GM18873 (cell line): ENCODE measurements around the gene OPN1MW3.
"Not testable (repeated sequence)": the region's sequence is repeated elsewhere in the genome, so short reads cannot be mapped to it uniquely, and the experiment has no call there.

Experiments used
- ATAC-seq: cut with Tn5 transposase; IDR thresholded peaks from one replicate; pipeline ENCODE4 v1.9.1; 2021; ENCODE audit warnings: mild to moderate bottlenecking, moderate library complexity, moderate number of reproducible peaks; ENCODE audit not compliant: unreplicated experiment, low FRiP score

OPN1MW3 gene

DNA sequence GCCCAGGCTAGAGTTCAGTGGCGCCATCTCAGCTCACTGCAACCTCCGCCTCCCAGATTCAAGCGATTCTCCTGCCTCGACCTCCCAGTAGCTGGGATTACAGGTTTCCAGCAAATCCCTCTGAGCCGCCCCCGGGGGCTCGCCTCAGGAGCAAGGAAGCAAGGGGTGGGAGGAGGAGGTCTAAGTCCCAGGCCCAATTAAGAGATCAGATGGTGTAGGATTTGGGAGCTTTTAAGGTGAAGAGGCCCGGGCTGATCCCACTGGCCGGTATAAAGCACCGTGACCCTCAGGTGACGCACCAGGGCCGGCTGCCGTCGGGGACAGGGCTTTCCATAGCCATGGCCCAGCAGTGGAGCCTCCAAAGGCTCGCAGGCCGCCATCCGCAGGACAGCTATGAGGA is at the start of gene OPN1MW3:
TSS of gene OPN1MW3 (plus strand) at position 301 of the 400 bp plus-strand sequence. CDS start at position 339, 38 bp downstream.
- not testable (repeated sequence) for ATAC-seq

DNA sequence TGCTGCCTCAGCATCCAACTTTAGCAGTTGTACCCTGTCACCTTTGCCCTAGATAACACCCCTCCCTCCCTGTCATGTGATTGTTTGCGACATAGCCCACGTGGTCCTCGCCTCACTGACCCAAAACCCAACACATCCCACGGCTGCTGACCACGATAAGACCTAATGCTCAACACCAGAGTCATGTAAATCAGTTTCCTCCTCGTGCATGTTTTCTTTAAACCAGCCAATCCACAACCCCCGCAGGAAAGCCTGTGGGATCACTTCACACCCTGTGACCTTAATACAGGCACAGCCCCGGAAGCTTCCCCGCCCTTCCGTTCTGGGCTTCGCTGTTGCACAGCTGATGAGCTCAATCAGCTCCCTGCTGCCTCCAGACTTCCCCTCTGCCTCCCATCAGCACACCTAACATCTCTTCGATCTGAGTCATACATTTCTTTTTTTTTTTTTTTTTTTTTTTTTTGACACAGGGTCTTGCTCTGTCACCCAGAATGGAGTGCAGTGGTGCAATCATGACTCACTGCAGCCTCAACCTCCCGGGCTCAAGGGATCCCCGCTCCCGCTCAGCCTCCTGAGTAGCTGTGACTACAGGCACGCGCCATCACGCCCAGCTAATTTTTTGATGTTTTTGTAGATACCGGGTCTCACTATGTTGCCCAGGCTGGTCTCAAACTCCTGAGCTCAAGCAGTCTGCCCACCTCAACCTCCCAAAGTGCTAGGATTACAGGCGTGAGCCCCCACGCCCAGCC is 47.5 kb upstream of the OPN1MW3 start:
- ATAC-seq = not testable (repeated sequence)

DNA sequence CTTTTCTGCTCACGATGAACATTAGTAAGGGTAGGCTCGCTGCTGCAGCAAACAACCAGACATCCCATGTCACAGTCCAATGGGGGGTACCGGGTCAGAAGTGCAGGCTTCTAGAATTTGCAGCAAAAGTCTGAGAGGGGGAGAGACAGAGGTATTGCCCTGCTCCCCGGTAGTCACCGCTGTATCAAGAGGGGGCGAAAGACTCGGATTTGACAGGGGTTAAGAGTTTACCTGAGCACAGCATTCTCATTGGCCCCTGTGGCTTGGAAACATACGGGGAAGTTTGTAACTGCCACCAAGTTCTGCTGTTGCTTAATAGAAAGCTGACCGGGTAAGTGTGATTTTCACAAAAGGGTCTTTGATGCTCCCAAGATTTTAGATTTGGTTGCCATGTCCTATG is 46.3 kb upstream of the OPN1MW3 start:
- not testable (repeated sequence) for ATAC-seq

DNA sequence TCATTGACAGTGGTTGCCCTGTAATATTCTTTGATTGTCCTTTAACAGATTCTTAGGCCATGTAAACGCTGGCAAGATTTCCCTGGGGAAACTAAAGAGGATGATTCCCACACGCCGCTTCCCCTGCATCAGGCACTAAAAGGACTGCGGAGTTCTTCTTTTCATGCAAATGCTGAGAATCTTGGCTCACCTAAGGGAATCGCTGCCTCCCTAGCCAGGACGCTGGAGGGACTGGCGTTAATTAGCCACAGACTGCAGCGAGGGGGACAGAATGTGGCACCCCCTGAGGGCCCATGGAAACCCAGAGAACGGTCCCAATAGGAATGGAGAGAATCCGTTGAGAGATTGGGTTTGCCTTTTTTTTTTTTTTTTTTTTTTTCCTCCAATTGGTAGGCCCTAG is 45.9 kb upstream of the OPN1MW3 start:
- not testable (repeated sequence) for ATAC-seq

DNA sequence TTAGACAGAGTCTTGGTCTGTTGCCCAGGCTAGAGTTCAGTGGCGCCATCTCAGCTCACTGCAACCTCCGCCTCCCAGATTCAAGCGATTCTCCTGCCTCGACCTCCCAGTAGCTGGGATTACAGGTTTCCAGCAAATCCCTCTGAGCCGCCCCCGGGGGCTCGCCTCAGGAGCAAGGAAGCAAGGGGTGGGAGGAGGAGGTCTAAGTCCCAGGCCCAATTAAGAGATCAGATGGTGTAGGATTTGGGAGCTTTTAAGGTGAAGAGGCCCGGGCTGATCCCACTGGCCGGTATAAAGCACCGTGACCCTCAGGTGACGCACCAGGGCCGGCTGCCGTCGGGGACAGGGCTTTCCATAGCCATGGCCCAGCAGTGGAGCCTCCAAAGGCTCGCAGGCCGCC is 37.9 kb upstream of the OPN1MW3 start, which contains the start of gene OPN1MW2:
TSS of gene OPN1MW2 (plus strand) at position 301 of the 400 bp plus-strand sequence. CDS start at position 361, 60 bp downstream.
- ATAC-seq = not testable (repeated sequence)

DNA sequence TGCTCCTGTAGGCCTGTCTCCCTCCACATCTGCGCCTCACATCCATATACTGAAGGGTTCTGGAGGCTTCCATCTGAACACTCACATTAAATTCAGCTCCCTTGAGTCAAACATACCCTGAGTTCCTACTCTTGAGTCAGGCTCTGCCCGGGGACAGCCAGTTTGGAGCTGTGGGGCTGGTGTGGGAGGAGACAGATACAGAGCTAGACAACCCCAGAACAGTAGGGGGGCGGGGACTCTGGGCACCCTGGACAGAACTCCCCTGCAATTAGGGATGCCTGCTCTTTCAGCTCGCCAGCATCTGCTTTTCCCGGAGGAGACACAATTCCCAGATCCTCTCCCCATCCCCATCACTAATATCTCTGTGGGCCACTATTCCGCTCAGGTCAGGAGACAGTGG is 32.1 kb upstream of the OPN1MW3 start:
- ATAC-seq = not testable (repeated sequence)

DNA sequence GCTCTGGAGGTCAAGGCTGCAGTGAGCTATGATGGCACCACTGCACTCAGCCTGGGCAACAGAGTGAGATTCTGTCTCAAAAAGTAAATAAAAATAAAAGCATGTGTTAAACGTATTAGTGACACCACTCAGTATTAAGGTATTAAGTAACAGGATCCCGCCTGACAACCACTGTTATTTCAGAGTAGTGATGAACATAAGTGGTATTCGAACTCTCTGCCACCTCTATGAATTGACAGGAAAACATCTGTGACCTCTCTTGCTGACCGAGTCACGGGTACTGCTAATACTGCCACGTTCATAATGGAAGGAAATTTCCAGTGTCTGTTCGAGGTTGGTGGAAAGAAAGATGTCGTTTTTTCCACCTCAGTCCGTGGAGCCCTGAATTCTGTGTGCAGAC is 30.7 kb upstream of the OPN1MW3 start:
- not testable (repeated sequence) for ATAC-seq

DNA sequence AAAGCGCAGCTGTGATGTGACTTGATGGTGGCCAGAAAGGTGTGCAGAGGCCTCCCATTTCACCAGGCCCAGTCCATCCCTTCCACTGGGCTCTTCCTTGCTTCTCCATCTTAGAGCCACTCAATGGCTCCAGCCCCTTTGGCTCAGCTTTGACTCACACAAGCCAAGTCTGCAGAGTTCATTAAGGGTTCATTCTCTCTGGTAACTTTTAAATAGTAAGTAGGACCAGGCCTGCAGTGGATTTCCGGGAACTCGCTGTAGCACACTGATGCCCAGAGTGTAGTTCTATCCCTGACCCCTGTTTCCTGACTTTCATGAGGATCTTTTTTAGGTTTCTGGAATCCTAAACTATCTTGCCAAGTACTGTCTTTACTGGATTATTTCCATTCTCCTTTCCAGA is 25.9 kb upstream of the OPN1MW3 start:
- not testable (repeated sequence) for ATAC-seq

DNA sequence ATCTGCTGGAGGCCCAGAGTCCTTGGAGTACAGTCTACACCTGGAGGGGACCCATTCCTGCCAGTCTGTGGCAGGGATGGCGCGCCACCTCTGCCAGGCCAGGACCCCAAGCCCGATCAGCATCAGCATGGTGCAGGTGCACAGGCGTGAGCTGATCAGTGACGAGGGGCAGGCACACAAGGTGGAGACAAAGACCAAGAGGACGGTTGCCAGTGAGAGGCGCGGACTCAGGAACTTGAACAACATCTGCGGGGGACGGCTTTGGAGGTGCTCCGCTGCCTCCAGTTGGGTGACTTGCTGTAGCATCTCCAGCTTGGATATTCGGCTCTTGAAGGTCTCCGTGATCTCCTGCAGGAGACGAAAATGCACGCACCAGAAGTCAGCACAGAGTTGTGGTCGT is 23.8 kb upstream of the OPN1MW3 start:
- not testable (repeated sequence) for ATAC-seq

DNA sequence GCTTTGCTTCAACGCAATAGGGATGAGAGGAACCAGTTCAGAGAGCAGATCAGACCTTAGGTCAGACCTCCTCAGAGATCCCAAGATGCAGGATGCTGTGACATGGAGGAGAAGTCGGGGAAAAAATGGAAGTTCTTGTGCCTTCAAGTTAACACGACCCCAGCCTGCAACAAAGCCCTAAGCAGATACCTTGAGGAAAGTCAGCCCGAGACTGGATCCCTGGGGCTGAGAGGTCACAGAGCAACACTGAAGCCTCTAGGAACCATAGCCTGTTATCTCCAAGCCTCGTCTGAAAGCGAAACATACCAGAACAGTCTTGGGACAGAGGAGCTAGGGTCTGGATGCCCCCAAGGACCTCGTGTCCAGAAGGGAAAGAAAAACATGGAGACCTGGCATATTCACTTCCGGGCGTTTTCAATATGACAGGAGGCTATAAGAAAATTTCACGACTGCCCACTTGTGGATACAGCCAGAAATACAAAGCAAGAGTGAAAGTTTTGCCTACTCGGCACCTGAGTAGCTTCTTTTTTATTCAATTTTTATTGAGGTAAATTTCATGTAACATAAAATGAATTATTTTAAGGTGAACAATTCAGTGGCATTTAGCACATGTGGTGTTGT is 18.3 kb upstream of the OPN1MW3 start:
- ATAC-seq = not testable (repeated sequence)

DNA sequence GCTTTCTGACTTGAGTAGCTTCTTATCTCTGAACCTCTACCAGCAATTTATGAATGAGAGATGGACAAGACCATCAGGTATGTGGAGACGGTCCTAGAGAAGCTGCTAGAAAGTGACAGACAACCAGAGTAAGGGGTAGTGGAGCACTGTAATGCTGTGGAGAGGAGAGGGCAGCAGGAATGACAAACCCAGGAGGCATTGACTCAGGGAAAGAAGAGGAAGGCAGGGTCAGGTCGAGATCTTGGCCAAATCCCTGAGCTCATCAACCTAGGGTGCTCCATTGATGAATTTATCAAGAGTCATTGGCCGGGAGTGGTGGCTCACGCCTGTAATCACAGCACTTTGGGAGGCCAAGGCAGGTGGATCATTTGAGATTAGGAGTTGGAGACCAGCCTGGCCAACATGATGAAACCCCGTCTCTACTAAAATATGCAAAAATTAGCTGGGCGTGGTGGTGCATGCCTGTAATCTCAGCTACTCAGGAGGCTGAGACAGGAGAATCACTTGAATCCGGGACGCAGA is 17.3 kb upstream of the OPN1MW3 start:
- not testable (repeated sequence) for ATAC-seq

DNA sequence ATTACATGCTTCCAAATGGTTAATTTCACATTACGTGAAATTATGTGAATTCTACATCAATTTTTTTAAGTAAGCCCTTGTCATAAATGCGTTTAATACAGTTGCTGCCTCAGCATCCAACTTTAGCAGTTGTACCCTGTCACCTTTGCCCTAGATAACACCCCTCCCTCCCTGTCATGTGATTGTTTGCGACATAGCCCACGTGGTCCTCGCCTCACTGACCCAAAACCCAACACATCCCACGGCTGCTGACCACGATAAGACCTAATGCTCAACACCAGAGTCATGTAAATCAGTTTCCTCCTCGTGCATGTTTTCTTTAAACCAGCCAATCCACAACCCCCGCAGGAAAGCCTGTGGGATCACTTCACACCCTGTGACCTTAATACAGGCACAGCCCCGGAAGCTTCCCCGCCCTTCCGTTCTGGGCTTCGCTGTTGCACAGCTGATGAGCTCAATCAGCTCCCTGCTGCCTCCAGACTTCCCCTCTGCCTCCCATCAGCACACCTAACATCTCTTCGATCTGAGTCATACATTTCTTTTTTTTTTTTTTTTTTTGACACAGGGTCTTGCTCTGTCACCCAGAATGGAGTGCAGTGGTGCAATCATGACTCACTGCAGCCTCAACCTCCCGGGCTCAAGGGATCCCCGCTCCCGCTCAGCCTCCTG is 9.9 kb upstream of the OPN1MW3 start:
- ATAC-seq = not testable (repeated sequence)

DNA sequence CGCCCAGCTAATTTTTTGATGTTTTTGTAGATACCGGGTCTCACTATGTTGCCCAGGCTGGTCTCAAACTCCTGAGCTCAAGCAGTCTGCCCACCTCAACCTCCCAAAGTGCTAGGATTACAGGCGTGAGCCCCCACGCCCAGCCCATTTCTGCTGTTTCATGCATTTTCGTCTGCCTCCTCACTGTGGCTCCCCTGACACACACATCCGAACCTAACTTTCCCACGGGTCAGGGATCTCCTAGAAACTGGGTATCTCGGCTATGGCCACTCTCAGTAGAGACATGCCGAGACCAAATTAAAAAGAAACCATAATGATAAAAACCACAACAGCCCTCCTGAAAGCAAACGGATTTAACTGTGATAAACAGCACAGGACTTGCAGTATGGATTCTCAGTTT is 9.3 kb upstream of the OPN1MW3 start:
- ATAC-seq = not testable (repeated sequence)

DNA sequence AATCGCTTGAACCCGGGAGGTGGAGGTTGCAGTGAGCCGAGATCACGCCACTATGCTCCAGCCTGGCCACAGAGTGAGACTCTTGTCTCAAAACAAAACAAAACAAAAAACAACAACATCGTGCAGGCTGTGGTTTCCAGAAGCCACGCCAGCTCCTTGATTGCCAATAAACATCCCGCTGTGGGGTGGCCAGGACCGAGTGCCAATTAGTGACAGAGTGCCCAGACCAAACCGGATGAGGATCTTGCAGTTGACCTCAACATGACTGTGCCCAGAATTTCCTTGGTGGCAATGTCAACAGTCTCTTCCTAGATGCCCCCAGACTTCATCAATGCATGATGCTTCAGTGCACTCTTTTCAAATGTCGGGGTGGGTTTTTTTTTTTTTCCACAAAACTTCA is 1.3 kb downstream of the OPN1MW3 start:
- not testable (repeated sequence) for ATAC-seq

DNA sequence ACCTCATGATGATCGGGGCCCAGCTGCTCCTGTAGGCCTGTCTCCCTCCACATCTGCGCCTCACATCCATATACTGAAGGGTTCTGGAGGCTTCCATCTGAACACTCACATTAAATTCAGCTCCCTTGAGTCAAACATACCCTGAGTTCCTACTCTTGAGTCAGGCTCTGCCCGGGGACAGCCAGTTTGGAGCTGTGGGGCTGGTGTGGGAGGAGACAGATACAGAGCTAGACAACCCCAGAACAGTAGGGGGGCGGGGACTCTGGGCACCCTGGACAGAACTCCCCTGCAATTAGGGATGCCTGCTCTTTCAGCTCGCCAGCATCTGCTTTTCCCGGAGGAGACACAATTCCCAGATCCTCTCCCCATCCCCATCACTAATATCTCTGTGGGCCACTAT is 5.7 kb downstream of the OPN1MW3 start:
- ATAC-seq = not testable (repeated sequence)

DNA sequence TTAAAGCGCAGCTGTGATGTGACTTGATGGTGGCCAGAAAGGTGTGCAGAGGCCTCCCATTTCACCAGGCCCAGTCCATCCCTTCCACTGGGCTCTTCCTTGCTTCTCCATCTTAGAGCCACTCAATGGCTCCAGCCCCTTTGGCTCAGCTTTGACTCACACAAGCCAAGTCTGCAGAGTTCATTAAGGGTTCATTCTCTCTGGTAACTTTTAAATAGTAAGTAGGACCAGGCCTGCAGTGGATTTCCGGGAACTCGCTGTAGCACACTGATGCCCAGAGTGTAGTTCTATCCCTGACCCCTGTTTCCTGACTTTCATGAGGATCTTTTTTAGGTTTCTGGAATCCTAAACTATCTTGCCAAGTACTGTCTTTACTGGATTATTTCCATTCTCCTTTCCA is 11.9 kb downstream of the OPN1MW3 start:
- ATAC-seq = not testable (repeated sequence)

DNA sequence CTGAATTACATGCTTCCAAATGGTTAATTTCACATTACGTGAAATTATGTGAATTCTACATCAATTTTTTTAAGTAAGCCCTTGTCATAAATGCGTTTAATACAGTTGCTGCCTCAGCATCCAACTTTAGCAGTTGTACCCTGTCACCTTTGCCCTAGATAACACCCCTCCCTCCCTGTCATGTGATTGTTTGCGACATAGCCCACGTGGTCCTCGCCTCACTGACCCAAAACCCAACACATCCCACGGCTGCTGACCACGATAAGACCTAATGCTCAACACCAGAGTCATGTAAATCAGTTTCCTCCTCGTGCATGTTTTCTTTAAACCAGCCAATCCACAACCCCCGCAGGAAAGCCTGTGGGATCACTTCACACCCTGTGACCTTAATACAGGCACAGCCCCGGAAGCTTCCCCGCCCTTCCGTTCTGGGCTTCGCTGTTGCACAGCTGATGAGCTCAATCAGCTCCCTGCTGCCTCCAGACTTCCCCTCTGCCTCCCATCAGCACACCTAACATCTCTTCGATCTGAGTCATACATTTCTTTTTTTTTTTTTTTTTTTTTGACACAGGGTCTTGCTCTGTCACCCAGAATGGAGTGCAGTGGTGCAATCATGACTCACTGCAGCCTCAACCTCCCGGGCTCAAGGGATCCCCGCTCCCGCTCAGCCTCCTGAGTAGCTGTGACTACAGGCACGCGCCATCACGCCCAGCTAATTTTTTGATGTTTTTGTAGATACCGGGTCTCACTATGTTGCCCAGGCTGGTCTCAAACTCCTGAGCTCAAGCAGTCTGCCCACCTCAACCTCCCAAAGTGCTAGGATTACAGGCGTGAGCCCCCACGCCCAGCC is 27.3 kb downstream of the OPN1MW3 start:
- not testable (repeated sequence) for ATAC-seq

DNA sequence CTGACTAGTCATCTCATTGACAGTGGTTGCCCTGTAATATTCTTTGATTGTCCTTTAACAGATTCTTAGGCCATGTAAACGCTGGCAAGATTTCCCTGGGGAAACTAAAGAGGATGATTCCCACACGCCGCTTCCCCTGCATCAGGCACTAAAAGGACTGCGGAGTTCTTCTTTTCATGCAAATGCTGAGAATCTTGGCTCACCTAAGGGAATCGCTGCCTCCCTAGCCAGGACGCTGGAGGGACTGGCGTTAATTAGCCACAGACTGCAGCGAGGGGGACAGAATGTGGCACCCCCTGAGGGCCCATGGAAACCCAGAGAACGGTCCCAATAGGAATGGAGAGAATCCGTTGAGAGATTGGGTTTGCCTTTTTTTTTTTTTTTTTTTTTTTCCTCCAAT is 29.0 kb downstream of the OPN1MW3 start:
- ATAC-seq = not testable (repeated sequence)

DNA sequence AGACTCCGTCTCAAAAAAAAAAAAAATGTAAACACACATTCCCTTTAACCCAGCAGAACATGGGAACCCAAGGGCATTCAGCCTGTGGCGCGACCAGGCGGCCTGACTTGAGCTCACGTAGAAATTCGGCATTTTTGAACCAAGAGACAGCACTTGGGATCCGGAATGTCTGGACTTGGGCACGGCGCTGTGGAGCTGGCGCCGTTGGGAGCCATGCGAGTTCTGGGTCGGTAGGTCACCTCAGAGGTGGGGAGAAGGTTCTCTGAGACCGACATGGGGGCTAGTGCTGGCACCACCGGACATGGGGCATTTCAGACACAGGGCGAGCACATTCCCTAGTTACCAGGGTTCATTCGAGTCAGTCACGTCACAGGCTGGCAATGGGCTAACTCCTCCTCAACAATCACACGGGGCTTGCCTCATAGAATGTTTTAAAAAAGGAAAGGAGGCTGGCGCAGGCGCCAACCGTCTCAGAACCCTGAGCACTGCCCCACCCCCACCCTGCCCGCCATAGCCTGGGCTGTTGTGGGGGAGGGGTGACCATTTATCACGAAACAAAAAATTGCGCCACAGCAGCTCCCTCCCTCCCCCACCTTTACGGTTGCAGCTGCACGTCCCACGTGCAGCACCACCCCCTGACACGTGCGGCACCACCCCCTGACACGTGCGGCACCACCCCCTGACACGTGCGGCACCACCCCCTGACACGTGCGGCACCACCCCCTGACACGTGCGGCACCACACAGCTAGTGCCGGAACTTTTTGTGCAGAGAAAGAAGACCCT is 37.6 kb downstream of the OPN1MW3 start, which contains the start of gene TEX28:
TSS of gene TEX28 (minus strand) at position 334 of the 784 bp plus-strand sequence. CDS start 3,007 bp downstream, outside the sequence.
- ATAC-seq = no peak
